ENCODE results near the gene ZFP64. TPM values are rescaled to one million over a fixed set of nuclear protein-coding genes. Genes with fewer than 3 reads are reported as not detected.

The ZFP64 gene
- total and polyA plus RNA-seq, 9 donors, result 6.3 to 16.4 (median 9.8) TPM

GRCh38 chr20:52118696-52119095 lies 72.9 kb downstream of the ZFP64 start:
- H3K27me3 ChIP-seq, result no peaks in the 10 kb centered on the region
- no peaks in the 10 kb centered on the region for H3K36me3 ChIP-seq
- H3K9me3 ChIP-seq, result peaks cover 0 to 4% of the 10 kb centered on the region in 2 donors
- no peak for DNase-seq
- no peak for TF ChIP-seq CTCF (IDR thresholded peaks at IDR 0.05)
- no peak overlapping the region for H3K27ac ChIP-seq
- H3K4me1 ChIP-seq (ENCODE audit: insufficient read depth), result no peaks in the 10 kb centered on the region
- 86 to 92% (median 88%) methylated on average over 5 of the region's 5 CpGs for WGBS, 3 donors
- H3K4me3 ChIP-seq, result no peak overlapping the region
- intact Hi-C loops (cut with DNase I), result no loop called here

- TF ChIP-seq EP300 (IDR thresholded peaks at IDR 0.05) (no peak), CTCF (IDR thresholded peaks at IDR 0.05) (no peak), POLR2A (IDR thresholded peaks at IDR 0.05) (no peak)
- H3K27ac ChIP-seq, result no peak overlapping the region
- H3K9me3 ChIP-seq, result peaks cover 0 to 4% of the 10 kb centered on the region in 2 donors
- H3K4me3 ChIP-seq, result no peak overlapping the region
- H3K27me3 ChIP-seq, result no peaks in the 10 kb centered on the region
- H3K4me1 ChIP-seq (ENCODE audit: insufficient read depth), result no peaks in the 10 kb centered on the region
- no peak for DNase-seq
- WGBS, 3 donors, result 65 to 93% (median 91%) methylated on average over 2 of the region's 2 CpGs
- H3K36me3 ChIP-seq, result no peaks in the 10 kb centered on the region
- intact Hi-C loops (cut with DNase I), result no loop called here
These were observed 73.5 kb downstream of the ZFP64 start for GRCh38 chr20:52118016-52118623.

- no peak overlapping the region for H3K27ac ChIP-seq
- H3K4me3 ChIP-seq, result no peak overlapping the region
- intact Hi-C loops (cut with DNase I), result no loop called here
- no peaks in the 10 kb centered on the region for H3K27me3 ChIP-seq
- TF ChIP-seq POLR2A (IDR thresholded peaks at IDR 0.05) (no peak), EP300 (IDR thresholded peaks at IDR 0.05) (no peak), CTCF (IDR thresholded peaks at IDR 0.05) (no peak)
- H3K36me3 ChIP-seq, result no peaks in the 10 kb centered on the region
- H3K9me3 ChIP-seq, result no peaks in the 10 kb centered on the region
- no peaks in the 10 kb centered on the region for H3K4me1 ChIP-seq (ENCODE audit: insufficient read depth)
- DNase-seq, result no peak
- WGBS, 3 donors, result 95 to 98% (median 96%) methylated on average over 6 of the region's 6 CpGs
These were observed 81.1 kb downstream of the ZFP64 start for GRCh38 chr20:52110456-52110855.

GRCh38 chr20:52105442-52106422 lies 85.8 kb downstream of the ZFP64 start:
- Histone ChIP-seq H3K36me3 (no peaks in the 10 kb centered on the region), H3K27me3 (peaks cover 4% of the 10 kb centered on the region), H3K4me1 (ENCODE audit: insufficient read depth) (peaks cover 8% of the 10 kb centered on the region), H3K27ac (no peak overlapping the region), H3K9me3 (no peaks in the 10 kb centered on the region), H3K4me3 (peak overlapping the region; percentile 20)
- 2 to 6% (median 3%) methylated on average over 47 of the region's 47 CpGs for WGBS, 3 donors
- intact Hi-C loops (cut with DNase I), result no loop called here
- DNase-seq, result no peak
- no peak for TF ChIP-seq EP300 (IDR thresholded peaks at IDR 0.05)
- no peak for TF ChIP-seq CTCF (IDR thresholded peaks at IDR 0.05)
- no peak for TF ChIP-seq POLR2A (IDR thresholded peaks at IDR 0.05)
